H1 (cell line): Measurements from ENCODE around the gene GPD1. TPM values are rescaled to one million over a fixed set of nuclear protein-coding genes. Genes with fewer than 3 reads are reported as not detected.
A peak's percentile ranks its signal among the peaks of the same experiment; 100 is the strongest.

ENCODE experiments used
- BCL11A ChIP-seq, 2 experiments: IDR thresholded peaks; one replicate each; pipeline ENCODE4 v1.6.1; 2011; ENCODE audit warnings: low read depth in 2 of 2, low read length in 2 of 2, mild to moderate bottlenecking in 2 of 2
- CBX5 ChIP-seq: fragments of 300-800, 300-1000 bp; sonication (generic); IDR thresholded peaks from 2 replicates; pipeline ENCODE4 v1.7.1; 2016; ENCODE audit warnings: antibody characterized with exemption, low read length, low read depth
- CEBPB ChIP-seq: IDR thresholded peaks from 2 replicates; pipeline ENCODE4 v1.6.1; 2012; ENCODE audit warnings: low read depth, low read length
- CHD1 ChIP-seq: IDR thresholded peaks from 2 replicates; pipeline ENCODE4 v1.6.1; 2012; ENCODE audit warnings: low read depth, low read length, improper control_type of control experiment
- CHD2 ChIP-seq: IDR thresholded peaks from 2 replicates; pipeline ENCODE4 v1.6.1; 2012; ENCODE audit warnings: low read length, improper control_type of control experiment
- CREB1 ChIP-seq: IDR thresholded peaks from 2 replicates; pipeline ENCODE4 v1.6.1; 2012; ENCODE audit warnings: inconsistent platforms
- EGR1 ChIP-seq: IDR thresholded peaks from 2 replicates; pipeline ENCODE4 v1.6.1; 2011; ENCODE audit warnings: low read depth, low read length, borderline replicate concordance
- GABPA ChIP-seq: IDR thresholded peaks from 2 replicates; pipeline ENCODE4 v1.6.1; 2011; ENCODE audit warnings: mild to moderate bottlenecking, low read length, moderate library complexity, borderline replicate concordance; ENCODE audit not compliant: insufficient read depth
- JUN ChIP-seq: IDR thresholded peaks from 2 replicates; pipeline ENCODE4 v1.6.1; 2011; ENCODE audit warnings: low read depth, mild to moderate bottlenecking, improper control_type of control experiment, low read length
- JUND ChIP-seq: IDR thresholded peaks from 2 replicates; pipeline ENCODE4 v1.6.1; 2011; ENCODE audit warnings: mild to moderate bottlenecking, improper control_type of control experiment, low read length
- KDM1A ChIP-seq: fragments of 200-600, 300-600 bp; sonication (generic); IDR thresholded peaks from 2 replicates; pipeline ENCODE4 v1.7.1; 2016; ENCODE audit warnings: mild to moderate bottlenecking, low read length, borderline replicate concordance
- KDM4A ChIP-seq: IDR thresholded peaks from one replicate; pipeline ENCODE4 v1.7.1; 2012; ENCODE audit warnings: low read depth, mild to moderate bottlenecking, moderate library complexity, low read length, inconsistent platforms; ENCODE audit not compliant: severe bottlenecking
- KDM5A ChIP-seq: fragments of 200-600 bp; IDR thresholded peaks from 2 replicates; pipeline ENCODE4 v1.7.1; 2012; ENCODE audit warnings: mild to moderate bottlenecking, low read length, inconsistent platforms, mixed read lengths
- MAFK ChIP-seq: IDR thresholded peaks from 2 replicates; pipeline ENCODE4 v1.6.1; 2012; ENCODE audit warnings: low read depth, mild to moderate bottlenecking, improper control_type of control experiment, low read length
- PHF8 ChIP-seq: fragments of 200-600 bp; sonication (generic); conservative IDR thresholded peaks from 2 replicates; pipeline ENCODE4 v1.7.1; 2012; ENCODE audit warnings: low read depth, mild to moderate bottlenecking, inconsistent platforms, low read length, moderate library complexity
- POU5F1 ChIP-seq: IDR thresholded peaks from 2 replicates; pipeline ENCODE4 v1.6.1; 2011; ENCODE audit warnings: low read depth, mild to moderate bottlenecking, low read length, moderate library complexity
- RFX5 ChIP-seq: IDR thresholded peaks from 2 replicates; pipeline ENCODE4 v1.6.1; 2011; ENCODE audit warnings: low read depth, low read length, improper control_type of control experiment, borderline replicate concordance
- RNF2 ChIP-seq: fragments of 200-900, 300-1000 bp; sonication (generic); IDR thresholded peaks from 2 replicates; pipeline ENCODE4 v1.7.1; 2016; ENCODE audit warnings: borderline replicate concordance, low read depth, mild to moderate bottlenecking, antibody characterized with exemption, low read length; ENCODE audit not compliant: poor library complexity, severe bottlenecking; ENCODE audit errors: missing control alignments
- SAP30 ChIP-seq: fragments of 300-600 bp; sonication (generic); IDR thresholded peaks from 2 replicates; pipeline ENCODE4 v1.7.1; 2012; ENCODE audit warnings: low read length, moderate library complexity, mild to moderate bottlenecking, inconsistent platforms; ENCODE audit not compliant: insufficient read depth, insufficient replicate concordance
- SIRT6 ChIP-seq: IDR thresholded peaks from one replicate; pipeline ENCODE4 v1.7.1; 2012; ENCODE audit warnings: low read length, inconsistent platforms
- SP2 ChIP-seq: IDR thresholded peaks from 2 replicates; pipeline ENCODE4 v1.6.1; 2012; ENCODE audit warnings: mild to moderate bottlenecking, low read length, inconsistent platforms
- TAF7 ChIP-seq: optimal IDR thresholded peaks from 2 replicates; pipeline ENCODE3; 2011; ENCODE audit warnings: low read depth, mild to moderate bottlenecking, inconsistent platforms, low read length, moderate library complexity, borderline replicate concordance
- polyA plus RNA-seq, 7 experiments: library from polyadenylated mRNA; depleted of rRNA in 3 of 7; stranded (reverse) in 5 of 7; unstranded in 2 of 7; fragments of >200 nt in 5 of 7; fragments of 200-250 nt in 2 of 7; gene quantifications; 1 replicate in 5 of 7; 2 replicates in 1 of 7; 4 replicates in 1 of 7; pipeline versions ENCODE4 v1.2.1 to v1.2.3, GENCODE V29; 2011 to 2013; ENCODE audit warnings: missing spikeins in 2 of 7, mixed read lengths in 2 of 7
- total RNA-seq: library from RNA; stranded (reverse); fragmentation: NEBNext Ultra II Directional; extraction: Animal tissue kit (Norgen Biotek cat#: 25700); gene quantifications from 2 replicates; pipeline ENCODE4 v1.2.1, GENCODE V29; 2021
- TF ChIP-seq, protein P1 (sequence below): IDR thresholded peaks from 2 replicates; pipeline ENCODE4 v1.6.1; 2011; ENCODE audit warnings: low read depth, mild to moderate bottlenecking, low read length; ENCODE audit not compliant: insufficient read depth
- TF ChIP-seq, protein P2 (sequence below): IDR thresholded peaks from 2 replicates; pipeline ENCODE4 v1.6.1; 2011; ENCODE audit warnings: low read length, improper control_type of control experiment

Gene GPD1
- total and polyA plus RNA-seq, 2 of the 8 experiments (the other 6 are each of a cell fraction or from before 2014, with no cell fraction given), result 0.45 to 0.74 TPM

DNA sequence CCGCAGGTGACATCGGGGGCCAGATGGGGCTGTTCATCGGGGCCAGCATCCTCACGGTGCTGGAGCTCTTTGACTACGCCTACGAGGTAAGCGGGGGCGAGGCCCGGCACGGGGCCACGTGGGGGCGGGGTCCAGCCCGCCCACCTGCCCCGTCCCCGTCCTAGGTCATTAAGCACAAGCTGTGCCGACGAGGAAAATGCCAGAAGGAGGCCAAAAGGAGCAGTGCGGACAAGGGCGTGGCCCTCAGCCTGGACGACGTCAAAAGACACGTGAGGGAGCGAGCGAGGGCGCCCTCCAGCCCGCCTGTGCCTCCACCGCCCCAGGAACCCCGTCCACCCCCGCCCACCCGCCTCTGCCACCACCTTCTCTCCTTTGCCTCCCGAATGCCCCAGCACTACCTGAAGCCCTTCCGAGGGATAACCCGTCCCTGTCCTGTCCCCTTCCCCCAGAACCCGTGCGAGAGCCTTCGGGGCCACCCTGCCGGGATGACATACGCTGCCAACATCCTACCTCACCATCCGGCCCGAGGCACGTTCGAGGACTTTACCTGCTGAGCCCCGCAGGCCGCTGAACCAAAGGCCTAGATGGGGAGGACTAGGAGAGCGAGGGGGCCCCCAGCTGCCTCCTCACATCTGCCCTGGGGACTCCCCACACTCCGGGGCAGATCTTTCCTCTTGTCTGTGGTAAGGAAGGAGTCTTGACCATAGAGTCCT lies 22.6 kb upstream of the GPD1 start (continued):
- TF ChIP-seq CREB1, result peak; percentile 27; the same call in 1 of the 2 replicates
- TF ChIP-seq MAFK, result no peak
- no peak for TF ChIP-seq POU5F1
- TF ChIP-seq EGR1, result peak; percentile 61; the same call in 1 of the 2 replicates
- TF ChIP-seq BCL11A (IDR thresholded peaks at IDR 0.05; ENCODE audit: low read depth in 2 of 2, low read length in 2 of 2), result no peak
- no peak for TF ChIP-seq SAP30
- TF ChIP-seq, protein P1, sequence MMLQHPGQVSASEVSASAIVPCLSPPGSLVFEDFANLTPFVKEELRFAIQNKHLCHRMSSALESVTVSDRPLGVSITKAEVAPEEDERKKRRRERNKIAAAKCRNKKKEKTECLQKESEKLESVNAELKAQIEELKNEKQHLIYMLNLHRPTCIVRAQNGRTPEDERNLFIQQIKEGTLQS, result no peak
- TF ChIP-seq CHD1, result no peak
- no peak for TF ChIP-seq CBX5
- TF ChIP-seq, protein P2, sequence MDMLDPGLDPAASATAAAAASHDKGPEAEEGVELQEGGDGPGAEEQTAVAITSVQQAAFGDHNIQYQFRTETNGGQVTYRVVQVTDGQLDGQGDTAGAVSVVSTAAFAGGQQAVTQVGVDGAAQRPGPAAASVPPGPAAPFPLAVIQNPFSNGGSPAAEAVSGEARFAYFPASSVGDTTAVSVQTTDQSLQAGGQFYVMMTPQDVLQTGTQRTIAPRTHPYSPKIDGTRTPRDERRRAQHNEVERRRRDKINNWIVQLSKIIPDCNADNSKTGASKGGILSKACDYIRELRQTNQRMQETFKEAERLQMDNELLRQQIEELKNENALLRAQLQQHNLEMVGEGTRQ, result peak; percentile 47; the same call in 1 of the 2 replicates
- TF ChIP-seq CEBPB, result no peak
- no peak for TF ChIP-seq SP2
- TF ChIP-seq RFX5, result no peak
- TF ChIP-seq RNF2, result no peak
- TF ChIP-seq SIRT6, result no peak
- TF ChIP-seq KDM1A, result no peak
- TF ChIP-seq KDM5A, result no peak
- TF ChIP-seq CHD2, result no peak
- TF ChIP-seq PHF8, result no peak
- no peak for TF ChIP-seq JUND
- TF ChIP-seq TAF7, result no peak
- TF ChIP-seq KDM4A, result no peak
- TF ChIP-seq JUN, result no peak
- TF ChIP-seq GABPA, result no peak
